HEK293 (cell line): ENCODE measurements around the gene ARHGAP26.

Experiments
- CTCF ChIA-PET: fragments of 350-600 bp; formaldehyde crosslinking; extraction: SDS; loops from one replicate; lab custom pipeline; 2021; ENCODE audit warnings: antibody characterized with exemption; lab: Yijun Ruan, JAX
- POLR2A ChIA-PET: fragments of 300-600 bp; formaldehyde crosslinking; extraction: SDS; loops from one replicate; lab custom pipeline; 2020; ENCODE audit warnings: antibody characterized with exemption, inconsistent platforms; lab: Yijun Ruan, JAX
- H3K27ac ChIP-seq: fragments of 200-500 bp; sonication (Bioruptor generic); 2 replicates; pipeline ENCODE4 v1.5.1; 2014; ENCODE audit warnings: low read depth, low read length, control low read depth, inconsistent platforms; ENCODE audit errors: extremely low read depth
- H3K36me3 ChIP-seq, 2 experiments: fragments of 200-500 bp in 1 of 2; sonication (Bioruptor generic) in 1 of 2; 1 replicate in 1 of 2; 2 replicates in 1 of 2; pipeline ENCODE4 v1.5.1; 2014 to 2017; ENCODE audit warnings: inconsistent platforms in 2 of 2, low read length in 2 of 2; ENCODE audit not compliant: control insufficient read depth in 2 of 2, insufficient read depth in 1 of 2
- H3K4me1 ChIP-seq: fragments of 200-500 bp; sonication (Bioruptor generic); 2 replicates; pipeline ENCODE4 v1.5.1; 2014; ENCODE audit warnings: mild to moderate bottlenecking, low read length, inconsistent platforms; ENCODE audit not compliant: control insufficient read depth, insufficient read depth
- H3K4me3 ChIP-seq: 2 replicates; pipeline ENCODE4 v1.5.1; 2011; ENCODE audit warnings: low read depth, mild to moderate bottlenecking, control low read depth, low read length, moderate library complexity
- H3K9me3 ChIP-seq: fragments of 200-500 bp; sonication (Bioruptor generic); 2 replicates; pipeline ENCODE4 v1.5.1; 2014; ENCODE audit warnings: low read depth, low read length, inconsistent platforms; ENCODE audit not compliant: control insufficient read depth, insufficient read depth
- HOXD13 ChIP-seq: sonication (generic); formaldehyde crosslinking; IDR thresholded peaks from 2 replicates; pipeline ENCODE4 v1.8.0; 2022; ENCODE audit warnings: missing genetic modification reagents, borderline replicate concordance
- KLF8 ChIP-seq: fragments of 450-650 bp; formaldehyde crosslinking; IDR thresholded peaks from 2 replicates; pipeline ENCODE4 v1.5.1; 2016; ENCODE audit warnings: missing biosample characterization, missing genetic modification characterization
- MYNN ChIP-seq: fragments of 450-650 bp; formaldehyde crosslinking; IDR thresholded peaks from 2 replicates; pipeline ENCODE4 v1.5.1; 2016; ENCODE audit warnings: missing biosample characterization, missing genetic modification characterization, borderline replicate concordance
- PRDM1 ChIP-seq: fragments of 450-650 bp; formaldehyde crosslinking; IDR thresholded peaks from 2 replicates; pipeline ENCODE4; 2016; ENCODE audit warnings: missing biosample characterization, missing genetic modification characterization
- SCRT2 ChIP-seq: fragments of 450-650 bp; formaldehyde crosslinking; IDR thresholded peaks from 2 replicates; pipeline ENCODE4 v1.5.1; 2016; ENCODE audit warnings: missing biosample characterization, missing genetic modification characterization
- ZBTB48 ChIP-seq: fragments of 450-650 bp; formaldehyde crosslinking; IDR thresholded peaks from 2 replicates; pipeline ENCODE4 v1.5.1; 2016; ENCODE audit warnings: missing biosample characterization, missing genetic modification characterization
- ZFP37 ChIP-seq: fragments of 450-650 bp; formaldehyde crosslinking; IDR thresholded peaks from 2 replicates; pipeline ENCODE4 v1.5.1; 2016; ENCODE audit warnings: missing biosample characterization, missing genetic modification characterization
- ZNF138 ChIP-seq: fragments of 450-650 bp; formaldehyde crosslinking; IDR thresholded peaks from 2 replicates; pipeline ENCODE4 v1.5.1; 2016; ENCODE audit warnings: missing biosample characterization, missing genetic modification characterization, borderline replicate concordance
- ZNF175 ChIP-seq: fragments of 450-650 bp; formaldehyde crosslinking; IDR thresholded peaks from 2 replicates; pipeline ENCODE4 v1.5.1; 2016; ENCODE audit warnings: missing biosample characterization, missing genetic modification characterization
- ZNF184 ChIP-seq: fragments of 450-650 bp; IDR thresholded peaks from 2 replicates; pipeline ENCODE4 v1.5.1; 2018; ENCODE audit warnings: missing biosample characterization, mild to moderate bottlenecking, missing genetic modification characterization
- ZNF23 ChIP-seq: fragments of 450-650 bp; formaldehyde crosslinking; IDR thresholded peaks from 2 replicates; pipeline ENCODE4 v1.5.1; 2016; ENCODE audit warnings: missing biosample characterization, missing genetic modification characterization, borderline replicate concordance
- ZNF433 ChIP-seq: fragments of 450-650 bp; formaldehyde crosslinking; IDR thresholded peaks from 2 replicates; pipeline ENCODE4 v1.5.1; 2016; ENCODE audit warnings: missing biosample characterization, missing genetic modification characterization, low read depth
- ZNF530 ChIP-seq: fragments of 450-650 bp; formaldehyde crosslinking; IDR thresholded peaks from 2 replicates; pipeline ENCODE4 v1.5.1; 2016; ENCODE audit warnings: low read depth, missing biosample characterization, missing genetic modification characterization
- ZNF549 ChIP-seq: fragments of 450-650 bp; IDR thresholded peaks from 2 replicates; pipeline ENCODE4 v1.5.1; 2018; ENCODE audit warnings: missing biosample characterization, missing genetic modification characterization, mild to moderate bottlenecking, inconsistent platforms, moderate library complexity
- ZNF561 ChIP-seq: fragments of 450-650 bp; IDR thresholded peaks from 2 replicates; pipeline ENCODE4 v1.5.1; 2018; ENCODE audit warnings: missing biosample characterization, missing genetic modification characterization, borderline replicate concordance
- ZNF585B ChIP-seq: fragments of 450-650 bp; formaldehyde crosslinking; IDR thresholded peaks from 2 replicates; pipeline ENCODE4 v1.5.1; 2016; ENCODE audit warnings: missing biosample characterization, missing genetic modification characterization
- ZNF621 ChIP-seq: fragments of 450-650 bp; formaldehyde crosslinking; IDR thresholded peaks from 2 replicates; pipeline ENCODE4 v1.5.1; 2017; ENCODE audit warnings: missing biosample characterization, missing genetic modification characterization
- ZNF747 ChIP-seq: fragments of 450-650 bp; formaldehyde crosslinking; IDR thresholded peaks from 2 replicates; pipeline ENCODE4 v1.5.1; 2016; ENCODE audit warnings: missing biosample characterization, missing genetic modification characterization
- ZSCAN23 ChIP-seq: fragments of 450-650 bp; formaldehyde crosslinking; IDR thresholded peaks from 2 replicates; pipeline ENCODE4 v1.5.1; 2016; ENCODE audit warnings: missing biosample characterization, missing genetic modification characterization
- TF ChIP-seq, protein P1 (sequence below): fragments of 450-650 bp; formaldehyde crosslinking; IDR thresholded peaks from 2 replicates; pipeline ENCODE4; 2016; ENCODE audit warnings: missing biosample characterization, missing genetic modification characterization
- TF ChIP-seq, protein P2 (sequence below): fragments of 450-650 bp; formaldehyde crosslinking; IDR thresholded peaks from 2 replicates; pipeline ENCODE4 v1.5.1; 2016; ENCODE audit warnings: missing biosample characterization, missing genetic modification characterization
- TF ChIP-seq, protein P3 (sequence below): fragments of 450-650 bp; formaldehyde crosslinking; IDR thresholded peaks from 2 replicates; pipeline ENCODE4 v1.5.1; 2017; ENCODE audit warnings: missing biosample characterization, missing genetic modification characterization

Gene ARHGAP26

DNA sequence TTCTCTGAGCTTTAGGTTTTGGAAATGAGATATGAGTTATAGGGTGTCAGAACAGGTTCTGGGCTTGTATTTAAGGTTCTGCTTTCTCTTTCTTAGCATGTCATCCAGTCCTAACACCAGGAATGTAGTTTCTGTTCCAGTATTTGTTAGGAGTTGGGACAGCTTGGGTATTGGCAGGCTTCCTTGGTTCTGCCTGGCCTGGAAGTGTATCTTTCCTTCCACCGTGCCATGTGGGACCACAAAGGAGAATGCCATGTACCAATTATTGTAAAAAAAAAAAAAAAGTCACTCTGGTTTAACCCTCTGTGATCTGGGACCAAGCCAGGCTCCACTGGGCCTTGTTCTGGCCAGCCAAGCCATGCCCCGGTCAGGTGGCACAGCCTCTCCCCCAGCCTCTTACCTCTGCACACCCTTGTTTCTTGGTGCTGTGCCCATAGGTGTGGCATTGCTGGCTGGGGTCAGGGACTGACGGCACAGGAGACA lies 47.8 kb downstream of the ARHGAP26 start:
- CTCF ChIA-PET: interaction anchor here (0.6 kb wide), 2 partner anchors 62 to 194 kb away, joined by 3 read pairs; no protein-coding TSS in a partner anchor
- TF ChIP-seq ZNF747 (tag by site-specific recombination) (no peak), ZNF549 (tag by site-specific recombination) (no peak), ZNF175 (tag by site-specific recombination) (no peak), SCRT2 (tag by site-specific recombination) (no peak), ZNF184 (no peak)
- H3K9me3 ChIP-seq: no peaks in the 10 kb centered on the region
- H3K27ac ChIP-seq: no peak overlapping the region
- H3K4me1 ChIP-seq: peaks cover 25% of the 10 kb centered on the region
- H3K36me3 ChIP-seq: no peaks in the 10 kb centered on the region
- H3K4me3 ChIP-seq: no peak overlapping the region
- POLR2A ChIA-PET: no interaction called here

DNA sequence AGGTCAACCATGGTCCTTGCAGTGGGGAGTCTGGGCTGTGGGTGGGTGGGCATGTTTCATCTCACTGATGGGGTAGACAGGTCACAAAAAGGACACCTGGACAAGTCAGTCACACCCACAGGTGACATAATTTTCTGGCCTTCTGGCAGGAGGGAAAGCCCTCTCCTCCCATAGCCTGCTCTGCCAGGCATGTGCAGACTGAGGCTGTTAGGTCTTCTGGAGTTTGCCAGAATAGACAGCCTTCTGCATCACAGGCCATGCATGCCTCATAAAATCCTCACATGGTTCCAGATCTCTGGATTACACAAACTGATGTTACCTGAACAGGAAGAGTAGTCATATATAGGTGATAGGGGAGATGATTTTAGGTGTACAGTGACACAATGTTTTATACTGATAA lies 49.1 kb downstream of the ARHGAP26 start:
- TF ChIP-seq ZNF433 (tag by site-specific recombination) (no peak), ZNF530 (tag by site-specific recombination) (no peak), ZNF561 (tag by site-specific recombination) (no peak), ZSCAN23 (tag by site-specific recombination) (no peak), ZBTB48 (no peak), ZNF23 (tag by site-specific recombination) (no peak), ZNF585B (no peak), HOXD13 (CRISPR knock-in tag) (no peak), PRDM1 (tag by site-specific recombination) (no peak), ZNF621 (no peak)
- TF ChIP-seq, protein P1, sequence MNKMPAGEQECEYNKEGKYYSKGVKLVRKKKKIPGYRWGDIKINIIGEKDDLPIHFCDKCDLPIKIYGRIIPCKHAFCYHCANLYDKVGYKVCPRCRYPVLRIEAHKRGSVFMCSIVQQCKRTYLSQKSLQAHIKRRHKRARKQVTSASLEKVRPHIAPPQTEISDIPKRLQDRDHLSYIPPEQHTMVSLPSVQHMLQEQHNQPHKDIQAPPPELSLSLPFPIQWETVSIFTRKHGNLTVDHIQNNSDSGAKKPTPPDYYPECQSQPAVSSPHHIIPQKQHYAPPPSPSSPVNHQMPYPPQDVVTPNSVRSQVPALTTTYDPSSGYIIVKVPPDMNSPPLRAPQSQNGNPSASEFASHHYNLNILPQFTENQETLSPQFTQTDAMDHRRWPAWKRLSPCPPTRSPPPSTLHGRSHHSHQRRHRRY: no peak
- no peak overlapping the region for H3K4me3 ChIP-seq
- H3K9me3 ChIP-seq: no peaks in the 10 kb centered on the region
- POLR2A ChIA-PET: no interaction called here
- H3K27ac ChIP-seq: no peak overlapping the region
- no peaks in the 10 kb centered on the region for H3K36me3 ChIP-seq
- CTCF ChIA-PET: no interaction called here
- peaks cover 28% of the 10 kb centered on the region for H3K4me1 ChIP-seq

DNA sequence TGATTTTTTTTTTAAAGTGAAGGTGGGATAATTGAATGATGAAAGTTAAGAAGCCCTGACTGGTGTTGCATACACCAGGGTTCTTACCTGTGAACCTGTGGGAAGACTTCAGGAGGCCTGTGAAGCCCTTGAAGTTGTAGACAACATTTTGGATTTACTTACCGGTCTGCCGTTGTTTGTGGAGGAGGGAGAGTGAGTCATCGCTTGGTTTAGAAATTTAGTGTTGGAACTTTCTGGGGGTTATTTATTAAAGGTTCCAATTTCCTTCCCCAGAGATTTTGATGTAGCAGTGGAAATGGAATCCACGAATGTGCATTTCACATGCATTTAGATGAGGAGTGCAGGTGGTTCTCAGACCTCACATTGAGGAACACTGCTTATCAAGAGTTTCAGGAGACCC lies 49.6 kb downstream of the ARHGAP26 start:
- Histone ChIP-seq H3K4me1 (peaks cover 28% of the 10 kb centered on the region), H3K36me3 (no peaks in the 10 kb centered on the region), H3K4me3 (no peak overlapping the region), H3K27ac (no peak overlapping the region), H3K9me3 (no peaks in the 10 kb centered on the region)
- CTCF ChIA-PET: interaction anchor here (2.5 kb wide), 1 partner anchor 107 kb away, joined by 9 read pairs; no protein-coding TSS in a partner anchor
- TF ChIP-seq MYNN (tag by site-specific recombination) (no peak), ZFP37 (tag by site-specific recombination) (no peak), KLF8 (tag by site-specific recombination) (no peak), ZNF138 (no peak)
- TF ChIP-seq, protein P2, sequence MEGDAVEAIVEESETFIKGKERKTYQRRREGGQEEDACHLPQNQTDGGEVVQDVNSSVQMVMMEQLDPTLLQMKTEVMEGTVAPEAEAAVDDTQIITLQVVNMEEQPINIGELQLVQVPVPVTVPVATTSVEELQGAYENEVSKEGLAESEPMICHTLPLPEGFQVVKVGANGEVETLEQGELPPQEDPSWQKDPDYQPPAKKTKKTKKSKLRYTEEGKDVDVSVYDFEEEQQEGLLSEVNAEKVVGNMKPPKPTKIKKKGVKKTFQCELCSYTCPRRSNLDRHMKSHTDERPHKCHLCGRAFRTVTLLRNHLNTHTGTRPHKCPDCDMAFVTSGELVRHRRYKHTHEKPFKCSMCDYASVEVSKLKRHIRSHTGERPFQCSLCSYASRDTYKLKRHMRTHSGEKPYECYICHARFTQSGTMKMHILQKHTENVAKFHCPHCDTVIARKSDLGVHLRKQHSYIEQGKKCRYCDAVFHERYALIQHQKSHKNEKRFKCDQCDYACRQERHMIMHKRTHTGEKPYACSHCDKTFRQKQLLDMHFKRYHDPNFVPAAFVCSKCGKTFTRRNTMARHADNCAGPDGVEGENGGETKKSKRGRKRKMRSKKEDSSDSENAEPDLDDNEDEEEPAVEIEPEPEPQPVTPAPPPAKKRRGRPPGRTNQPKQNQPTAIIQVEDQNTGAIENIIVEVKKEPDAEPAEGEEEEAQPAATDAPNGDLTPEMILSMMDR (tag by site-specific recombination): no peak
- TF ChIP-seq, protein P3, sequence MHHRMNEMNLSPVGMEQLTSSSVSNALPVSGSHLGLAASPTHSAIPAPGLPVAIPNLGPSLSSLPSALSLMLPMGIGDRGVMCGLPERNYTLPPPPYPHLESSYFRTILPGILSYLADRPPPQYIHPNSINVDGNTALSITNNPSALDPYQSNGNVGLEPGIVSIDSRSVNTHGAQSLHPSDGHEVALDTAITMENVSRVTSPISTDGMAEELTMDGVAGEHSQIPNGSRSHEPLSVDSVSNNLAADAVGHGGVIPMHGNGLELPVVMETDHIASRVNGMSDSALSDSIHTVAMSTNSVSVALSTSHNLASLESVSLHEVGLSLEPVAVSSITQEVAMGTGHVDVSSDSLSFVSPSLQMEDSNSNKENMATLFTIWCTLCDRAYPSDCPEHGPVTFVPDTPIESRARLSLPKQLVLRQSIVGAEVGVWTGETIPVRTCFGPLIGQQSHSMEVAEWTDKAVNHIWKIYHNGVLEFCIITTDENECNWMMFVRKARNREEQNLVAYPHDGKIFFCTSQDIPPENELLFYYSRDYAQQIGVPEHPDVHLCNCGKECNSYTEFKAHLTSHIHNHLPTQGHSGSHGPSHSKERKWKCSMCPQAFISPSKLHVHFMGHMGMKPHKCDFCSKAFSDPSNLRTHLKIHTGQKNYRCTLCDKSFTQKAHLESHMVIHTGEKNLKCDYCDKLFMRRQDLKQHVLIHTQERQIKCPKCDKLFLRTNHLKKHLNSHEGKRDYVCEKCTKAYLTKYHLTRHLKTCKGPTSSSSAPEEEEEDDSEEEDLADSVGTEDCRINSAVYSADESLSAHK (tag by site-specific recombination): 0 out of 2 replicates have a peak, but pooled peaks have one; percentile 34
- POLR2A ChIA-PET: no interaction called here
